ENCODE measurements around the gene DOCK4.

GRCh38 chr7:112122798-112123197, 83.4 kb downstream of the DOCK4 start:
- no peak for TF ChIP-seq CTCF (IDR thresholded peaks at IDR 0.05)
- TF ChIP-seq POLR2A (IDR thresholded peaks at IDR 0.05): no peak

Data from esophagus squamous epithelium (tissue), 4 donors.